H1 (cell line): Measurements from ENCODE around the gene LAMB3. TPM values are rescaled to one million over a fixed set of nuclear protein-coding genes. Genes with fewer than 3 reads are reported as not detected.

Experiments
- E2F6 ChIP-seq: IDR thresholded peaks from 2 replicates; pipeline ENCODE4 v1.6.1; 2012; ENCODE audit warnings: inconsistent platforms
- RFX5 ChIP-seq: IDR thresholded peaks from 2 replicates; pipeline ENCODE4 v1.6.1; 2011; ENCODE audit warnings: low read depth, low read length, improper control_type of control experiment, borderline replicate concordance
- polyA plus RNA-seq, 7 experiments: library from polyadenylated mRNA; depleted of rRNA in 3 of 7; stranded (reverse) in 5 of 7; unstranded in 2 of 7; fragments of >200 nt in 5 of 7; fragments of 200-250 nt in 2 of 7; gene quantifications; 1 replicate in 5 of 7; 2 replicates in 1 of 7; 4 replicates in 1 of 7; pipeline versions ENCODE4 v1.2.1 to v1.2.3, GENCODE V29; 2011 to 2013; ENCODE audit warnings: missing spikeins in 2 of 7, mixed read lengths in 2 of 7
- total RNA-seq: library from RNA; stranded (reverse); fragmentation: NEBNext Ultra II Directional; extraction: Animal tissue kit (Norgen Biotek cat#: 25700); gene quantifications from 2 replicates; pipeline ENCODE4 v1.2.1, GENCODE V29; 2021

LAMB3 gene
- total and polyA plus RNA-seq, 2 of the 8 experiments (the other 6 are each of a cell fraction or from before 2014, with no cell fraction given), result 0.45 to 0.50 TPM

GRCh38 chr1:209648931-209649776 is 3.1 kb downstream of the LAMB3 start (continued):
- TF ChIP-seq E2F6 (no peak), RFX5 (no peak)
